ENCODE results near the gene MTUS2.

DNA sequence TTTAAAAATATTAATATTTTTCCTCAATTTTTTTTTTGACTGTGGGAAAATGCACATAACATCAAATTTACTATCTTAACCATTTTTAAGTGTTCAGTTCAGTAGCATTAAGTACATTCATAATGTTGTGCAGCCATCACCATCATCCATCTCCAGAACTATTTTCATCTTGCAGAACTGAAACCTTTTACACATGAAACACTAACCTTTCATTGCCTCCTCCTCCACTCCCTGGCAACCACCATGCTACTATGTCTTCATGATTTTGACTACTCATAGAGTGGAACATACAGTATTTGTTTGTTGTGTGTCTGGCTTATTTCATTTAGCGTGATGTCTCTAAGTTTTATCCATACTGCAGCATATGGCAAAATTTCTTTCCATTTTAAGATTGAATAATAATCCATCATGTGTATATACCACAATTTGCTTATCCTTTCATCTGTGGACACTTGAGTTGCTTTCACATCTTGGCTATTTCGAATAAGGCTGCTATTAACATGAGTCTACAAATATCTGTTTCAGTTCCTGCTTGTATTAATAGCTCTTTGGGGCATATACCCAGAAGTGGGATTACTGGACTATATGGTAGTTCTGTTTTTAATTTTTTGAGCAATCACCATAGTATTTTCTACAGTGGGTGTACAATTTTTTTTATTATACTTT, 376.4 kb downstream of the MTUS2 start:
- TF ChIP-seq FOXK2 (IDR thresholded peaks at IDR 0.05) (no peak), L3MBTL2 (conservative IDR thresholded peaks at IDR 0.05) (no peak), SUZ12 (IDR thresholded peaks at IDR 0.05) (no peak), FOXA1 (IDR thresholded peaks at IDR 0.05) (no peak), FOXM1 (IDR thresholded peaks at IDR 0.05; ENCODE audit: borderline replicate concordance) (no peak), ELF4 (IDR thresholded peaks at IDR 0.05) (no peak), BHLHE40 (IDR thresholded peaks at IDR 0.05; ENCODE audit: borderline replicate concordance) (no peak), HDGF (IDR thresholded peaks at IDR 0.05; ENCODE audit: borderline replicate concordance) (no peak), TARDBP (IDR thresholded peaks at IDR 0.05) (no peak), SP1 (IDR thresholded peaks at IDR 0.05) (no peak), CTBP1 (IDR thresholded peaks at IDR 0.05; ENCODE audit: borderline replicate concordance) (no peak)

Data from HEK293T (cell line).